Inferior parietal cortex (tissue), 1 donor: ENCODE measurements around the gene LTB4R.

ENCODE experiments used
- DNase-seq: peaks from one replicate; pipeline ENCODE4 v3.0.0-alpha.2; 2016; ENCODE audit errors: extremely low spot score

The LTB4R gene

DNA sequence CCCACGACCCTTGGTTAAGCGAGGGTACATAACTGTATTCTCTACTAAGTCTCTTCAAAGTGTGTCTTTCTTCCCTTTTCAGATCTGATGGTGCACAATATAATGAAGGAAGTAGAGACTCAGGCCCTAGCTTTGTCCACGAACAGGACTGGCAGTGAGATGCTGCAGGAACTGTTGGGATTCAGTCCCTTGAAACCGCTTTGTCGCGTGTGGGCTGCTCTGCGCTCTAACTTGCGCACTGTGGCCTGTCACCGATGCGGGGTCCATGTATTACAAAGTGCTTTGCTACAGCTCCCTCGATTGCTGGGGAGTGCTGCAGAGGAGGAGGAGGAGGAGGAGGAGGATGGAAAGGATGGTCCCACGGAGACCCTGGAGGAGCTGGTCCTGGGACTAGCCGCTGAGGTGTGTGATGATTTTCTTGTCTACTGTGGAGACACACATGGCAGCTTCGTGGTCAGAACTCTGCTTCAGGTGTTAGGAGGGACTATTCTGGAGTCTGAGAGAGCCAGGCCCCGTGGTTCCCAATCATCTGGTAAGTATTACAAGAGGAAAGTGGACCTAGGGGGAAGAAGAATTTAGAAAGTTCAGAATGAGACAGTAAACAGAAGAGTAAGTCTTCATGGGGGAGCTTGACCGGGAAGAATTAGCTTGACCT lies 10.8 kb upstream of the LTB4R start:
- no peak for DNase-seq

DNA sequence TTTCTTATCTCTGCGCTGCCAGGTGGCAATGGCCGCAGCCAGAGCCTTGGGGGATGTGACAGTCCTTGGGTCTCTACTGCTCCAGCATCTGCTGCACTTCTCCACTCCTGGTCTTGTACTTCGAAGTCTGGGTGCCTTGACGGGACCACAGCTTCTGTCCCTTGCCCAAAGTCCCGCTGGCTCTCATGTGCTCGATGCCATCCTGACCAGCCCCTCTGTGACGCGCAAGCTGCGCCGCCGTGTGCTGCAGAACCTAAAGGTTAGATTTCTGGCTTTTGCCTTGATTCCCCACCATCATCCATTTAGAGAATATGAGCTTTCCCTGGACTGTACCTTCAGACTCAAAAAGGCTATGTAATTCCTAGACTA lies 7.3 kb upstream of the LTB4R start:
- DNase-seq: no peak

DNA sequence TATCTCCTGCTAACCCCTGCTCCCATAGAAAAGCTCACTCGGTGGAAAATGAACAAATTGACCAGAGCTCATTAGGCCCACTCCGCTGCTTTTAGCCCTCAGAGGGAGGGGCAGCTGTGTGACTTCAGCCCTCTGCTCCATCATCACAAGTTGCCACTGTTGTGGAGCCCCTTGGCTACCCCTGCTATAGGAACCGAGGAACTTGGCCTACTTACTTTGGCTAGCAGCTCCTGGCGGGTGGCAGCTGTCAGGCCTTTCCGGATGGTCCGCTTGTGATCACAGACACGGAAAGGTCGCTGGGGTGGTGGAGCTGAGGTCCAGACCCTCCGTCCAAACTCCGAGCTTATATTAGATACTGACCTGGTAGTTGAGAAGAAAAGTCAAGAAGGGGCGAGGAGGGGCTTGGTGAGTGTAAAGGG lies 4.1 kb upstream of the LTB4R start:
- no peak for DNase-seq

DNA sequence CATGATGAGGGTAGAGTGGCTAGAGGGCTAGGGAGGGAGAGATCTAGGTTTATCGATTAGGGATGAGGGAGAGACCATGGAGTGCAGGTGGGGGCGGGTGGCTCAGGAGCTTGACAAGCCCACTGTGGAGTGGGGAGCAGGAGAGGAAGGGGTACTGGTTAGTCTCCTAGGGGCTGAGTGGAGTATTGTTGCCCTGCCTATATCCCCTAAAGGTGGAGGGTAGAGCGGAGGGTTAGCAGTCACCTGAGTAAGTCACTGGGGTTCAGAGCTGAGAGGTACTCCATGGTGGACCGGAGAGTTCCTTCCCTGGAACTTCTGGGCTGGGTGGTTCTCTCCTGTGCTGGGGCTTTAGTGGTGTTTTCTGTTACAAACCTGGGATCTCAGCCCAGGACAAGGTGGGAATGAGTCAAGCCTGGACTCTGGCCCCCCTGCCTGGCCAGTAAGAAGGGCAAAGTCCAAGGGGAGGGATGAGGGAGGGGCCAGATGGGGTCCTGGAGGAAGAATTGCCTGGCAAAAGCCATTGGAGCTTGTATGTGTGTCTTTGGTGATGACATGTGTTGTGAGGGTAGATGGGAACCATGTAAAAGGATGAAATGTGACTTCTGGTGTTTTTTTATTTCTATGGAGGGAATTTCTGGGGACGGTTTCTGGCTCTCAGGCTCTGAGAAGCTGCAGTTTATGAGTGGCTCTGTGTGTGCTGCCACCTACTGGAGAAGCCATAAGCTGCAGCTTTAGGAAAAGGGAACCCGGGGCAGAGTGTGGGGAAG lies 3.5 kb upstream of the LTB4R start, which contains the start of gene CIDEB:
Gene CIDEB (minus strand): TSS at position 403 of the 767 bp plus-strand sequence. CDS start 119 bp downstream, at position 284.
- DNase-seq: peak; percentile 65

DNA sequence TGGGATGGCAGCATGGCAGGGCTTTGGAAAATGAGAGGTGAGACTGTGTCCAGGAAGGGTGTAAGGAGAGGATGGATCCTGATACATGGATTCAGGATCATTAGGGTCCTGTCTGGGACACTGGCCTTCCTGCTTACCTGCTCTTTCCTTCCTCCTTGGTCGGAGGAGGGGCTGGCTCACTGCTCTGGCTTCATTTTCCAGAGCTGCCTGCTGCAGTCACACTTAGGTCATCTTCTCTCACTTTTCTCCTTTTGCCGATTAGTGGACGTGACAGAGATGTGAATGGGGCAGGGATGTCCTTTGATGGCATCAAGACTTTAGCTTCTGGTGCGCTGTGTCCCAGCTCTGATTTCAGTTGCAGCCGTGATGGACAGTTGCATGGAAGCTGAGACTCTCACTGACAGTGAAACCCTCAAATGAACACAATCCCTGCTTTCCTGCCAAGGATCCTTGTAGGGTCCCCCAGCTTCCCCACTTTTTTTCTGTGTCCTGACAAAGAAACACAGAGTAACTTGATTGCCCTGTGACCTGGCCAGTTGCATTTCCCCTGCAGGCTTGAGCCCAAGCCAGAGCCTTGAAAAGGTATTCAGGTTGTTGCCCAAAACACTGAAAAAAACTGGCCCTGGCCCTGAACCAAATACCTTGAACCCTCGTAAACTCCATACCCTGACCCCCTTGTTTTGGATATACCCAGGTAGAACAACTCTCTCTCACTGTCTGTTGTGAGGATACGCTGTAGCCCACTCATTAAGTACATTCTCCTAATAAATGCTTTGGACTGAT lies 2.8 kb upstream of the LTB4R start:
- DNase-seq: no peak

DNA sequence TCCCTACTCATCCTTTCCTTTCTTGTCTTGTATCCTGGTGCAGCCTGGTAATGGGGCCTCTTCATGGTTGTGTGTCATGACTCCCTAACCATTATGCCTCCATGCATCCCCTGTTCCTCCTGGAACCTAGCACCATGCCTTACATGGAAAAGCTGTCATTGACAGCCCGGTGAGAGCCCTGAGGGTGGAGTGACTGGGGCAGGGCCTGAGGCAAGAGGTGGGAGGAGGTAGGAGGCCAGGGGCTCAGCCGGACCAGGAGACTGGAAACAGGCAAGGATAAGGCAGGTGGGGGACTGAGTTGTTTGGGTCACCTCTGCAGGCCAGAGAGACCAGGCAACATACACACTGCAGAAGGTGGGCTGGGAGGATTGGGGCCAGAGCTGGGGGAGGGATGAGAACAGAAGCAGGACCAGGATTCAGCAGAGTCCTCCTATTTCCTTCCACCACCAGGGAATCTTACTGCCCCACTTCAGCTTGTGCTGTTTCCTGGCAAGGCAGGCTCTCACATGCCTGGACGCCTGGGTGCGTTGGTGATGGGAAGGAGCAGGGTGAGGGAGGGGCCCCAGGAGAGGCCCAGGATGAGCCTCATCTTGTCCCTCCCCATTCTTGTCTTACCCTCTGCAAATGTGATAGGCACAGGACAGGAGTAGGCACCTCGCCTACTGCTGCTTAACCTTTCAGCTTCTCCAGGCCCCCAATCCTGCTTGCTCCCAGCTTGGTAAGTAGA lies 1.6 kb upstream of the LTB4R start, which contains the start of gene LTB4R2:
Gene LTB4R2 (plus strand): TSS at position 603 of the 727 bp plus-strand sequence. CDS start 525 bp downstream, outside the sequence.
- no peak for DNase-seq

DNA sequence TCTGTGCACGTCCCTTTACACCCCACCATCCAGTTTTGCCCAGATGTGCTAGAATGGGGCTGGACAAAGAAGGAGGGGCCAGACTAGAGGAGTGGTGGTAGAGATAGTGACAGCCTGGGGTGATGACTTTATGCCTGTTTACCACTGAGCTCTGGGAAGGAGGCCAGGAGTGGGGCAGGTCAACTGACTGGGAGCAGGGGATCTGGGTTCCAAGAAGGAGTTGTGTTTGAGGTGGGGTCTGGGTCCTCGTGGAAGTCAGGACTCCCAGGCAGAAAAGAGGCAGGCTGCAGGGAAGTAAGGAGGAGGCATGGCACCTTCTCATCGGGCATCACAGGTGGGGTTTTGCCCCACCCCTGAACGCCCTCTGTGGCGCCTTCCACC lies 1.0 kb upstream of the LTB4R start:
- DNase-seq: no peak

DNA sequence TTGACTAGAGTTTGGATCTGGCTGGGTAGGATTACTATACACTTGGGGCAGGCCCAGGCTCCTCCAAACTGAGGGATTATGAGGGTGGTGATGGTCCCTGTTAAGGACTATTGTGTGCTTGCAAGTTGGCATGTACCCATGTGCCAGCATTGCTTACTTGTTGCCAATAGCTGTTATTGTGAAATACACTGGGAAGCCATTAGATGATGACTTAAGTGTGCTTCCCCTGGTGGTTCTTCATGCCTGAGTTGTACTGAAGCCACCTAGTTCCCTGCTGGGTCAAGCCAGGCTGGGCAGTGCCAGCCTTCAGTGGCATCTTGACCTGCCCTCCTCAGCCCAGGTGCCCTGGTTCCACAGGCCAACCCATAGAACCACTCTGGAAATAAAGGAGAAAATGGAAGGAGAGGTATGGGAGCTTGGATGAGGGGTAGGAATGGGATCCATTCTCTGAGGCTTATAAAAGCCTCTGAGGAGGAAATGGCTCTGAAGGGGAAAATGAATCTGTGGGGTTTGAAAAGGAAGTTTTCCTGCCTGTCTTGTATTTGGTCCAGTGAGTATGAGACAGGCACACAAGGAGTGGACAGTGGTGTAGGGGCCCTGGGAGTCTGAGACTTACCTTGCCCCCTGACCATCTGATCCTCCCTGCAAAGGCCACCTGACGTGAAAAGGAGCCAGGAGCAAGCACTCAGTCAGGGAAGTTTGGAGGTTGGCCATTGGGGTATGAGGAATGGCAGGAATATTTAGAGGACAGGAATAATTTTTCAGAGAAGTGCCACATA lies 724 bp downstream of the LTB4R start:
- no peak for DNase-seq

DNA sequence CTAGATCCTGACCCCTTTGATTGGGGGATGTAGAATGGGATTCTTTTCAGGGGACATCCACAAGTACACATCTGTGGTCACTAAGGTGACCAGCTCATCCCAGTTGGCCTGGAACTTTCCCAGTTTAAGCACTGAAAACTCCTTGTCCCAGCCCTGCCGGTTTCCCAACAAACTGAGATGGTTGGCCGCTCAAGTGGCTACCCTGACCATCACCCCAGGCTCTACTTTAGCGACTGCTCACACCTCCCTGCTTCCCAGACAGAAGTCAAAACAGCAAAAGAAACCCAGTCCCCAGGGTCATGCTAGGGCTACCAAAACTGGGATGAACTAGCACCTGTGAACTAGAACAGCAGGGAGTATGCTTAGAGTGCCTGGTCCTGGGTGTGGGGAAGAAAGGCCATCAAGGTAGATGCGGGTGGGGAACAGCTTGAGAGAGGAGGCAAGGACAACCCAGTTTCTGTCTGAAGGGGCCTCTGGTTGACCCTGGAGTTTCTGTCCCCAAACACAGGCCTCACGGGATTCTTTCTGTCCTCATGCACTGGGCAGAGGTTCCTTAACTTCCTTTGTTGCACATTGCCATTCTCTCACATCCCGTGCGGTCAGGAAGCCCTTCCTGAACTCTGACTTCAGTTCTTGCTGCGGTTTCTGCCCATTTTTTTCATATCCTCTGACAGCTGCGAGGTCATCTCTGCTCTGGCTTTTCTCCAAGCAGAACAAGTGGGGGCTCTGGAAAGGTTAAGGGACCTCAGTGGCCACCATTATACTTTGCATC lies 1.6 kb downstream of the LTB4R start:
- no peak for DNase-seq

DNA sequence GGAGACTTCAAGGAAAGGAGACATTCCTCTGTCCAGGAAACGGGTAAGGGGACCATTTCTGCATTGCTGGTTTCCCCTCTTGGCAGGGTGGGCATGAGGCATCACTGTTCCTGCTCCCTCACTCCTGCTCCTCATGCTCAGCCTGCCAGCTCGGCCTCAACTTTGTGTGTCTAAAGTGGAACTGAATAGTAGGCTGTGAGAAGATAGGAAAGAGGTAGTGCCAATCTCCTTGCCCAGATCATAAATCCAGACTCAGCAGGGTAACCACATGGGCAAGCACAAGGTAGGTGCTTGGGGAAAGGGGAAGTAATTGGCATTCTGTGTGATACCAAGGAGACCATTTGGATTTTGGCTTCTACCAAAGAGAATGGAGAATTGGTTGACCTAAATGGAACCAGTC lies 2.6 kb downstream of the LTB4R start:
- no peak for DNase-seq

DNA sequence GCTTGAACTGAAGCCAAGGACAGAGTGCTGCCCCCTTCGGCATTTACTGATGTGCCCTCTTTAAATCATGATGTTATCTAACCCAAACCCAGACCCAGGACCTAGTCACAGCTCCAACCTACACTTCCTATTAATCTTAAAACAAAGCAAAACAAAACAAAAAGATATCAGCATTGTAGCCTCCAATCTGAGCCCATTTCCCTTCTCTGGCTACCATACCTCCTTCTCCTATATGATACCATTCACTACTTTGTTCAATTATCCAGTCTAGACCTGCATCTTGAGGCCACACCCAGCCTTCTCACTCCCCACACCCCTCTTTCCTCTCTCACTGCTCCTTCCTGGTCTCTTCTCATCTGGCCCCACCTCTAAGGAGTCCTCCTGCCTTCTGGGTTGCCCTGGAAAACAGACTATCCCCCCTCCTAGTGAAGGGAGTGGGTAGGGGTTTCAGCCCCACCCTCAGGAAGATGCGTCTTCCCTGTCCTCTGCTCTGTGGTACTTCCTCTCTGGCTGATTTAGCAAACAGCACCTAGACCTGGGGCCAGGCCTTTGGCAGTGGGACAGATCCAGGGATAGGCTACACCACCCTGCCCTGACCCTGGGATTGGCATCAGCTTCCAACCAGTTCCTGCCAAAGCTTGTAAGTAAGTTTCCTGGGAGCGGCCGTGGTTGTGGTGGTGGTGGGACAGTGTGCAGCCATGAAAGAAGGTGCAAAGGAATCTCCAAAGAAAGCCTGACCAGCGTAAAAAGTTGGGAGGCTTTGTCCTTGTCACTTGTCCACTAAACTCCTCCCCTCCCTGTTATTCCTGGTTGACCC lies 3.3 kb downstream of the LTB4R start:
- DNase-seq: no peak

DNA sequence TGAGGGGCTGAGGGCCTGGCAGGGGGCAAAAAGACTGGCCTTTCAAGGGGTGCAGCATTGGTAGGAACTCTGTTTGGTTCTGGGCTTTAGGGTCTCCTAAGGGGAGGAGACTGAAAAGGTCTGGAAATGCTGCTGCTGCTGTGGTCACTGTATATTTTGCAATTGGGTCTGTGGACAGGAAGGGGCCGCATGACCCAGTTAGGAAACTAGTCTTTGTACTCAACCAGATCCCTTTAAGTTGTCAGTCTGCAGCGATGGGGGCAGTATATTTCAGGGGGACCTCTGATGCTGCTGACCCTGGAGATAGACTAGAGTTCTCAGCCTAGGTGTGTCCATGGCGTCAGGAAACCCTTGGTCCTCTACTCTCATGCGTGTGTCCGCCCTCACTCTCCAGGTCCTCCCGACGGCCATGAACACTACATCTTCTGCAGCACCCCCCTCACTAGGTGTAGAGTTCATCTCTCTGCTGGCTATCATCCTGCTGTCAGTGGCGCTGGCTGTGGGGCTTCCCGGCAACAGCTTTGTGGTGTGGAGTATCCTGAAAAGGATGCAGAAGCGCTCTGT lies 4.0 kb downstream of the LTB4R start:
- no peak for DNase-seq

DNA sequence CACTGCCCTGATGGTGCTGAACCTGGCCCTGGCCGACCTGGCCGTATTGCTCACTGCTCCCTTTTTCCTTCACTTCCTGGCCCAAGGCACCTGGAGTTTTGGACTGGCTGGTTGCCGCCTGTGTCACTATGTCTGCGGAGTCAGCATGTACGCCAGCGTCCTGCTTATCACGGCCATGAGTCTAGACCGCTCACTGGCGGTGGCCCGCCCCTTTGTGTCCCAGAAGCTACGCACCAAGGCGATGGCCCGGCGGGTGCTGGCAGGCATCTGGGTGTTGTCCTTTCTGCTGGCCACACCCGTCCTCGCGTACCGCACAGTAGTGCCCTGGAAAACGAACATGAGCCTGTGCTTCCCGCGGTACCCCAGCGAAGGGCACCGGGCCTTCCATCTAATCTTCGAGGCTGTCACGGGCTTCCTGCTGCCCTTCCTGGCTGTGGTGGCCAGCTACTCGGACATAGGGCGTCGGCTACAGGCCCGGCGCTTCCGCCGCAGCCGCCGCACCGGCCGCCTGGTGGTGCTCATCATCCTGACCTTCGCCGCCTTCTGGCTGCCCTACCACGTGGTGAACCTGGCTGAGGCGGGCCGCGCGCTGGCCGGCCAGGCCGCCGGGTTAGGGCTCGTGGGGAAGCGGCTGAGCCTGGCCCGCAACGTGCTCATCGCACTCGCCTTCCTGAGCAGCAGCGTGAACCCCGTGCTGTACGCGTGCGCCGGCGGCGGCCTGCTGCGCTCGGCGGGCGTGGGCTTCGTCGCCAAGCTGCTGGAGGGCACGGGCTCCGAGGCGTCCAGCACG lies 4.7 kb downstream of the LTB4R start:
- no peak for DNase-seq

DNA sequence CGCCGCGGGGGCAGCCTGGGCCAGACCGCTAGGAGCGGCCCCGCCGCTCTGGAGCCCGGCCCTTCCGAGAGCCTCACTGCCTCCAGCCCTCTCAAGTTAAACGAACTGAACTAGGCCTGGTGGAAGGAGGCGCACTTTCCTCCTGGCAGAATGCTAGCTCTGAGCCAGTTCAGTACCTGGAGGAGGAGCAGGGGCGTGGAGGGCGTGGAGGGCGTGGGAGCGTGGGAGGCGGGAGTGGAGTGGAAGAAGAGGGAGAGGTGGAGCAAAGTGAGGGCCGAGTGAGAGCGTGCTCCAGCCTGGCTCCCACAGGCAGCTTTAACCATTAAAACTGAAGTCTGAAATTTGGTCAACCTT lies 5.3 kb downstream of the LTB4R start:
- DNase-seq: no peak

DNA sequence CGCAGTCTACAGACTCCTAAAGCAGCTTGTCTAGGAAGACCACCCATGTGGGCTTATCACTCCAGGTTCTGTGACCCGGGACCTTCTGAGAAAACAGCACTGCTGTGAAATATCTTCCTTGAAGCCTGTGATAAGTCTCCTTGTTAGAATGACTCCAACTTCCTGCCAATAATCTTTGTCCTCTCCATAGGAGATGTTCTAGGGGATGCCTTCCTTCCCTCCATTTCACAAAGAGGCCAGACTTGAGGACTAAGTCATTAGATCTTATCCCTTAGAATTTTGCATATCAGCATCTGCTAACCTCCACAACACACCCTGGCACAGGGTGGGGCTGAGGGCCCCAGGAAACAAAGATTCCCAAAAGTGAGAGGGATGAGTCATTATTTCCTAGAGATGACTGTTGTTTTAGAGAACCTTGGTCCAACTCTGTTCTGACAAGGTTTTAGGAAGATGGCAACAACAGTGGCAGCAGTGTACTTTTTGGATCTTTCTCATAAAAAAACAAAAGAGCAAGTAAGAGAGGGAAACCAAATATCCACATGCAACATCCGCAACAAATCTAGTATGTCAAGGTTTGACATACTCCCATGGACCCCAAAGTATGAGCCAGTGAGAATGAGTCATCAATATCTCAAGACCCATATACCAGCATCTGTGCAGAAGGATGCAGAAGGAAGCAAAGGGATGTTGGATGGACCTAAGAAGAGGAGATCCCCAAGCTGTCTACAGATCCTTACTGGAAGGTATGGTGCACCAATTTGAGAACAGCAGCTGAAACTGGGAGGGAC lies 6.0 kb downstream of the LTB4R start:
- no peak for DNase-seq

DNA sequence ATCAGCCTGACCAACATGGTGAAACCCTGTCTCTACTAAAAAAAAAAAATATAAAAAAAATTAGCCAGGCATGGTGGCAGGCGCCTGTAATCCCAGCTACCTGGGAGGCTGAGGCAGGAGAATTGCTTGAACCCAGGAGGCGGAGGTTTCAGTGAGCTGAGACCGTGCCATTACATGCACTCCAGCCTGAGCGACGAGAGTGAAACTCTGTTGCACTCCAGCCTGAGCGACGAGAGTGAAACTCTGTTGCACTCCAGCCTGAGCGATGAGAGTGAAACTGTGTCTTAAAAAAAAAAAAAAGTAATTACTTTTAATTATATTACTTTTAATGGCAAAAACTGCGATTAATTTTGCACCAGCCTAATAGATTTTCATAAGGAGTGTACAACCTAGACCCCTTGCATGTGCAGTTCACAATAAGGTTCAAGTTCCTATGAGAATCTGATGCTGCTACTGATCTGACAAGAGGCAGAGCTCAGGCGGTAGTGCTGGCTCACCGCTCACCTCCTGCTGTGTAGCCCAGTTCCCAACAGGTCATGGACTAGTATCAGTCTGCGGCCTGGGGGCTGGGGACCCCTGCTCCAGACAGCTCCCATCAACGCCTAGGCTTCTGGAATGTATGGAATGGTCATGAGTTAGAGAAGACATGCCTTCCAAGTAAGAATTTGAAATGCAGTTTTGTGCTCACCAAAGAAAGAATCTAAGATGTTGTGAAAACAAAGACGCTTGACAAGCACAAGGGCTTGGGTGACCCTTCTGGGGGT lies 10.1 kb downstream of the LTB4R start:
- no peak for DNase-seq

DNA sequence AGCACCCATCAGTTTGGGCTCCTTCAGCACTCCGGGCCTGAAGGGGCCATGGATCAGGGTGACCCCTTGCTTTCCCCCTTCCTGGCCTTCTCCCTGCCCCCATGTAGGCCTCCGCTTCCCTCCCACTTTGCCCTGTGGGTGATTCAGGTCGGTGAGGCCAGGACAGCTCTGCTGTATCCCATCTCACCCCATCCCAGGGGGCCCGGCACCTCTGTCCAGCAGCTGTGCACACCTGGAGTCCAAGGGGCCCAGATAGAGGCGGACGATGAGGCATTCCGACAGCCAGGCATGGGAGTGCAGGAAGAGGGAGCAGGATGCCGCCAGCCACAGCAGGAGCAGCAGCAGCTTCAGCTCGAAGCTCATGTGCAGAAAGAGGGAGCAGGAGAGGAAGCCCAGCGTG lies 11.4 kb downstream of the LTB4R start:
- no peak for DNase-seq
